PC-9 (cell line): ENCODE results near the gene AKAIN1. TPM values are rescaled to one million over a fixed set of nuclear protein-coding genes. Genes with fewer than 3 reads are reported as not detected.

Experiments used
- BruUV-seq: library from RNA; stranded (reverse); fragments of 400-500 nt; replicated peaks from 2 replicates; lab custom pipeline; 2021; lab: Mats Ljungman, UMichigan
- CTCF ChIA-PET: fragments of 300-600 bp; sonication (Branson Sonifier 250); formaldehyde crosslinking; loops from one replicate; lab custom pipeline; 2022; ENCODE audit warnings: antibody characterized with exemption; lab: Charles Lee
- POLR2A ChIA-PET: fragments of 300-600 bp; sonication (Branson Sonifier 250); formaldehyde crosslinking; loops from one replicate; lab custom pipeline; 2022; ENCODE audit warnings: antibody characterized with exemption; ENCODE audit not compliant: unreplicated experiment; lab: Charles Lee
- DNase-seq, 2 experiments: peaks; one replicate each; pipeline versions ENCODE4 v3.0.0 to v3.0.0-alpha.2; 2015 to 2022; ENCODE audit warnings: mixed read lengths in 1 of 2
- H2AFZ ChIP-seq: fragments of 200-600 bp; sonication (generic); 2 replicates; pipeline ENCODE4 v1.8.1; 2017; ENCODE audit warnings: antibody characterized with exemption
- H3F3A ChIP-seq: fragments of 200-600 bp; sonication (generic); 2 replicates; pipeline ENCODE4 v1.8.1; 2017; ENCODE audit warnings: antibody characterized with exemption, mild to moderate bottlenecking, low read depth; ENCODE audit not compliant: insufficient read depth
- H3K27ac ChIP-seq: fragments of 200-600 bp; sonication (generic); 2 replicates; pipeline ENCODE4 v1.6.1; 2016; ENCODE audit warnings: mixed run types
- H3K27me3 ChIP-seq: fragments of 200-600 bp; sonication (generic); 2 replicates; pipeline ENCODE4 v1.6.1; 2016; ENCODE audit warnings: low read depth, mixed run types; ENCODE audit not compliant: insufficient read depth
- H3K36me3 ChIP-seq: fragments of 200-600 bp; sonication (generic); 2 replicates; pipeline ENCODE4 v1.6.1; 2016; ENCODE audit warnings: low read depth, mixed run types
- H3K4me1 ChIP-seq: fragments of 200-600 bp; sonication (generic); replicated peaks from 2 replicates; pipeline ENCODE4 v1.6.1; 2016; ENCODE audit warnings: mixed run types; ENCODE audit not compliant: insufficient read depth
- H3K4me2 ChIP-seq: fragments of 200-600 bp; sonication (generic); 2 replicates; pipeline ENCODE4 v1.6.1; 2017; ENCODE audit warnings: mixed run types
- H3K4me3 ChIP-seq: fragments of 200-600 bp; sonication (generic); 2 replicates; pipeline ENCODE4 v1.6.1; 2016; ENCODE audit warnings: mixed run types
- H3K79me2 ChIP-seq: fragments of 200-600 bp; sonication (generic); 2 replicates; pipeline ENCODE4 v1.6.1; 2017; ENCODE audit warnings: low read depth, mixed run types
- H3K9me2 ChIP-seq: fragments of 200-600 bp; sonication (generic); 2 replicates; pipeline ENCODE4 v1.8.1; 2017; ENCODE audit warnings: mild to moderate bottlenecking; ENCODE audit not compliant: insufficient read depth
- H3K9me3 ChIP-seq: fragments of 200-600 bp; sonication (generic); 2 replicates; pipeline ENCODE4 v1.8.1; 2016; ENCODE audit warnings: low read depth; ENCODE audit not compliant: insufficient read depth
- H4K20me1 ChIP-seq: fragments of 200-600 bp; sonication (generic); 2 replicates; pipeline ENCODE4 v1.8.1; 2017; ENCODE audit not compliant: insufficient read depth
- CTCF ChIP-seq: fragments of 200-600 bp; sonication (generic); conservative IDR thresholded peaks from 2 replicates; pipeline ENCODE4 v1.6.1; 2017; ENCODE audit warnings: mixed run types, antibody characterized with exemption, mild to moderate bottlenecking, moderate library complexity
- EZH2 ChIP-seq: fragments of 200-600 bp; sonication (generic); IDR thresholded peaks from 2 replicates; pipeline ENCODE4 v1.8.0; 2017; ENCODE audit warnings: antibody characterized with exemption, low read depth
- intact Hi-C: fragments of 100-400 bp; cut with micrococcal nuclease; formaldehyde crosslinking; loops from one replicate; pipeline ENCODE4 v1.10.0; 2022; ENCODE audit not compliant: unreplicated experiment
- total RNA-seq: library from RNA; stranded (reverse); gene quantifications from 2 replicates; pipeline ENCODE4 v1.2.3, GENCODE V29; 2021

The AKAIN1 gene
- total RNA-seq, 1 experiment from 2014 or later, result not detected

DNA sequence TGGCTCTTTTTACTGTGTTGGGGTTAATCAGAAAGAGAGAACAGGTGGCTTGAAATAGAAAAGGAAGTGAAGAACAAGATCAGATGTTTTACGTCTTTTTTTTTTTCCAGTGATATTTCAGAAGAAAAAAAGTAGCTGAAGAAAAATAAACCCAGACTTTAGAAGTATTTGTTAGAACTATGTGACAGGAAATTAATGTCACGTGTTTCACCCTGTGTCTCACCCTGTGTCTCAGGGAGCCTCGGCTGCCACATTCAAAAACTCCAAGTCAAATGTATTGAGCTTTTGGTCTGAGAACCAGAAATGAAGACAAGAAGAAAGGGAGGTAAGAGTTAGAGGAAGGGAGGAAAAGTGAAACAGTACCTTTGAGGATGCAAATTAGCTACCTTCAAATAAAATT lies 38.0 kb downstream of the AKAIN1 start:
- no peaks in the 10 kb centered on the region for H3K9me3 ChIP-seq
- no peaks in the 10 kb centered on the region for H3K36me3 ChIP-seq
- H4K20me1 ChIP-seq, result no peaks in the 10 kb centered on the region
- CTCF ChIA-PET, result no interaction called here
- no peak for TF ChIP-seq CTCF
- TF ChIP-seq EZH2, result no peak
- POLR2A ChIA-PET, result no interaction called here
- intact Hi-C loops, result no loop called here
- DNase-seq, result no peak
- no peaks in the 10 kb centered on the region for H3K9me2 ChIP-seq
- H3K4me3 ChIP-seq, result no peak overlapping the region
- no peaks in the 10 kb centered on the region for H3F3A ChIP-seq
- H3K79me2 ChIP-seq, result no peaks in the 10 kb centered on the region
- H3K27ac ChIP-seq, result no peak overlapping the region
- H3K4me1 ChIP-seq, result no peaks in the 10 kb centered on the region
- H3K27me3 ChIP-seq, result peaks cover 21% of the 10 kb centered on the region
- no TSS peak for BruUV-seq
- no peak overlapping the region for H3K4me2 ChIP-seq
- H2AFZ ChIP-seq, result no peak overlapping the region

- BruUV-seq, result no TSS peak
- Histone ChIP-seq H3K27ac (no peak overlapping the region), H3K4me2 (no peak overlapping the region), H3K4me1 (no peaks in the 10 kb centered on the region), H3K4me3 (no peak overlapping the region), H4K20me1 (no peaks in the 10 kb centered on the region), H3K27me3 (peaks cover 22% of the 10 kb centered on the region), H3F3A (no peaks in the 10 kb centered on the region), H3K9me3 (no peaks in the 10 kb centered on the region), H3K9me2 (no peaks in the 10 kb centered on the region), H3K36me3 (no peaks in the 10 kb centered on the region), H2AFZ (no peak overlapping the region), H3K79me2 (no peaks in the 10 kb centered on the region)
- DNase-seq, result no peak
- TF ChIP-seq EZH2 (no peak), CTCF (no peak)
- intact Hi-C loops, result no loop called here
- ChIA-PET POLR2A (no interaction called here), CTCF (no interaction called here)
Measured at GRCh38 chr18:5158587-5158986, 38.5 kb downstream of the AKAIN1 start.

DNA sequence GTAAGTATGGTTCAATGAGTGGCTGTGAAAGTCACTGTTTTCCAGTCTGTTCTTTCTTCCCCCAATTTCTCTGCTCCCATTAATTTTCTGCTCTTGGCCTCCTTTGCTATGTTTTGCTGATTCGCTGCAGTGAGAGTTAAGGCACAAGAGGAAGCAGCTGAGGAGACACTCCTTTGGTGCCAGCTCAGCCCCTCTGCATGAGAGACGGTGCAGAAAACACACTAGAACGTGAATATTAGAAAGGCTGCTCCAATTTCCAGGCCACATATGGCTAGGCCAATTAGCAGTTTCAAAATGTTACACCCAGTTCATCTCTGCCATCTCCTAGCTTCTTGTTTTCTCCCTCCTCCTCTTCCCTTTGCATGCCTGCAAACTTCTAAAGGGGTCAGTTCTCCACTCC lies 38.9 kb downstream of the AKAIN1 start:
- Histone ChIP-seq H2AFZ (no peak overlapping the region), H3K4me1 (no peaks in the 10 kb centered on the region), H3K9me3 (no peaks in the 10 kb centered on the region), H3K9me2 (no peaks in the 10 kb centered on the region), H3F3A (no peaks in the 10 kb centered on the region), H3K27me3 (peaks cover 22% of the 10 kb centered on the region), H3K79me2 (no peaks in the 10 kb centered on the region), H3K36me3 (no peaks in the 10 kb centered on the region), H3K27ac (no peak overlapping the region), H3K4me3 (no peak overlapping the region), H4K20me1 (no peaks in the 10 kb centered on the region), H3K4me2 (no peak overlapping the region)
- no TSS peak for BruUV-seq
- CTCF ChIA-PET, result no interaction called here
- intact Hi-C loops, result no loop called here
- TF ChIP-seq EZH2 (no peak), CTCF (no peak)
- DNase-seq, result no peak
- POLR2A ChIA-PET, result no interaction called here
